Stimulated activated CD4-positive, alpha-beta T cell treated with anti-CD3 and anti-CD28 coated beads, Interleukin-15, amount 100 ng/mL, for 48 hours (primary cell): ENCODE measurements around the gene HDAC1.
A peak's percentile ranks its signal among the peaks of the same experiment; 100 is the strongest.
"Not testable (repeated sequence)": the region's sequence is repeated elsewhere in the genome, so short reads cannot be mapped to it uniquely, and the experiment has no call there.

Experiments used
- DNase-seq, 2 donors: peaks; one replicate each; pipeline ENCODE4 v3.0.0-alpha.2; 2020; ENCODE audit warnings: low read depth in 2 of 2

The HDAC1 gene

GRCh38 chr1:32291708-32292538, at the start of gene HDAC1:
TSS of gene HDAC1 (plus strand) at chr1:32292083. CDS start at chr1:32292170, 87 bp downstream.
- peak; percentile 97 for DNase-seq

DNA sequence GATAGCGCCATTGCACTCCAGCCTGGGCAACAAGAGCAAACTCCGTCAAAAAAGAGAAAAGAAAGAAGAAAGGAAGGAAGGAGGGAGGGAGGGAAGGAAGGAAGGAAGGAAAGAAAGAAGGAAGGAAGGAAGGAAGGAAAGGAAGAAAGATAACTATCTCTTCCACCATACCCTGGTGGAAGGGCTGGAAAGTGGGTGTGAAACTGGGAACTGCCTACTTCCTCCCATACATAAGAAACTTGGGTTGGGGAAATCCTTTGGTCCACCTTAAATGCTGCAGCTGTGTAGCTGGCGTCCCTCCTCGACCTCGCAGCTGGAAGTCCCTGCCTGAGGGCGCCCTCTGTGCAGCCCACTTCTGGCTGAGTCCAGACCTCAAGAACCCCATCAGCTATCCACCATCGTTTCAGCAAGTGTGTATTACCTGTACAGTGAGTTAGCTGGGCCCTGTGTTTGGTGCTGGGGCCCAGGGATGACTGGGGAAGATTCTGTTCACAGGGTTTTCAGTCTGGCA, 49.5 kb upstream of the HDAC1 start:
- no peak for DNase-seq

DNA sequence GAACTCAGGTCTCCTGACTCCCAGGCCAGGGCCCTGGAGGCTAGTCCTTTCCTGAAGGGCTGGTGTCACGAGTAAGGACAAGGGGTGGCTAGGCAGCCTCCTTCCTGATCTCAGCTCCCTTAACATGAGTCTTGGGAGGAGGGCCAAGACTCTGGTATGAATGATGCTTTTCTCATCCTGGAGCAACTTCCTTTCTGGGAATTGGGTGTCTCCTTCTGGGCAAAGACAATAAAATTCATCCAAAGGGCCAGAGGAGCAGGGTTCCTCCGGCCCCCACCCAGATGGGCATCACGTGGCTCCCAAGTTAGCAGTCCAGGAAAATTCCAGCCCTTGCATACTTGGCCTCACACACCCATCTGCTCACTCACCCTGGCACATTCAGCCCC, 45.0 kb upstream of the HDAC1 start, which contains the start of gene FAM167B:
Gene FAM167B (plus strand): TSS at position 335 of the 386 bp plus-strand sequence. CDS start 200 bp downstream, outside the sequence.
- DNase-seq, result no peak

- no peak for DNase-seq
Observed at GRCh38 chr1:32247452-32247851, 44.4 kb upstream of the HDAC1 start.

- DNase-seq, result peak; percentile 69 to 84
Observed at GRCh38 chr1:32247983-32248889, 43.6 kb upstream of the HDAC1 start.

DNA sequence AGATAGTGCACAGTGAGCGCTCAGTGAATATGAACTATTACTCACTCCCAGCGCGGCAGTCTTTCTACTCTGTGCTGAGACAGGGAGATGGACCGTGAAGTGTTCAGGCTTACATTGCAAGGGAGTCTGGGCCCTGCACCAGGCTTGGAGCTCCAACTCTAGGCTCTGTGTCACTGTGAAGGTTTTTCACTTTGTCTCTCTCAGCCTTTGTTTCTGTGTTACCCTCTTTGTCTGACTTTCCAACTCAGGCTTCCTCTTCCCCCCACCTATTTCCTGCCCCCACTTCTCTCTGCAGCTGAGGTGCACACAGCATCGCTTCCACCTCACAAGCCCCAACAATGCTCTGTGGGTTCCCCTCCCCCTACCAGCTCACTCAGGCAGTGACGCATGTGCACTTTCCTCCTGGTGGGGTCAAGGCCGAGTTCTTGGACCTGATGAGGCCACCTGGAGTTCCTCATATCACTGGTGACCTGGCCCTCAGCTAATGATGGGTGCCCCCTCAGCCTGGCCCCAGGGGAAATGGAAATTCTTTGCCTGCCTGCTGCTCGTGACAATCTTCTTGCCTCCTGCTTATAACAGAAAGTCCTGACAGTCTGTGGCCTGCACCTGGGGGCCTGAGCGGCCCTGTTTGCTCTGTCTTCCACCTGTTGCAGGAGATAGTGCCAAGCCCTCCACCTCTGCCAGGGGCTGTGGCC, 41.9 kb upstream of the HDAC1 start:
- DNase-seq, result peak; percentile 64 to 75

- DNase-seq, result peak; percentile 65 to 70
Observed at GRCh38 chr1:32250893-32251716, 40.8 kb upstream of the HDAC1 start, which contains the start of gene LCK. TSS of gene LCK (plus strand) at chr1:32251265. CDS start at chr1:32274330, 23,065 bp downstream.

DNA sequence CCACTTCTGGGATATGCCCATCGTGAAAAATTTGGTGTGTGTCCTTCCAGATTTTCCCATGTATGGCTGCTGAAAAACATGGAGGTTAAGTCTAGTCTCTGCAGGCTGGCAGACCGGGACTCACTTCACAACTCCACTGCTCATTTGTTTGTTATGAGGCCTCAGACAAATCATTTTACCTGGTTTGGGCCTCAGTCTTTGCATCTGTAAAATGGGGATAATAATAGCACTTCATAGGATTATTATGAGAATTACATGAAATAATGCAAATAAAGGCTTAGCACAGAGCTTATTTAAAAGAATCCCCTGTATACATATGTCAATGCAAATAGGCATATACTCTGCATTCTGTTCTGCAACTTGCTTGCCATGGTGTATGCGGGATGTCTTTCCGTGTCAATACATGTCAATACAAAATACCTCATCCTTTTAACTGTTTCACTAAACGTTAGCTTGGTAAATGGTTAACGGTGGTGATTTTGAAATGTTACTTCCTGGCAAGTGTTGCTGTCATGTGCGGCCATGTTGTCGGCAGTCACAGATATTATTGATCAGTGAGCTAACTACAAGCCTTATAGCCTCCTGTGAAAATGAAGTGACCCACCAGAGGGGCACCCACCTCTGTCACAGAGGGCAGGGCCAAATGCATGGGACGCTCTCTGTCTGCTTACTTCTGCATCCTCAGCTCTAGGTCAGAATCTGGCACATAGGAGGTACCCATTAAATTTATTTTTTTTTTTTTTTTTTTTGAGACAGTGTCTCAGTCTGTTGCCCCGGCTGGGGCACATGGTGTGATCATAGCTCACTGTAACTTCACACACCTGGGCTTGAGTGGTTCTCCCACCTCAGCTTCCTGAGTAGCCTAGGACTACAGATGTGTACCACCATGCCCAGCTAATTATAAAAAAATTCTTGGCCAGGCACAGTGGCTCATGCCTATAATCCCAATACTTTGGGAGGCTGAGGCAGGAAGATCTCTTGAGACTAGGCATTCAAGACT, 36.5 kb upstream of the HDAC1 start:
- DNase-seq, result no peak

- DNase-seq, result no peak
Observed at GRCh38 chr1:32256473-32257226, 35.2 kb upstream of the HDAC1 start.

GRCh38 chr1:32257227-32257508, 34.7 kb upstream of the HDAC1 start:
- no peak for DNase-seq

DNA sequence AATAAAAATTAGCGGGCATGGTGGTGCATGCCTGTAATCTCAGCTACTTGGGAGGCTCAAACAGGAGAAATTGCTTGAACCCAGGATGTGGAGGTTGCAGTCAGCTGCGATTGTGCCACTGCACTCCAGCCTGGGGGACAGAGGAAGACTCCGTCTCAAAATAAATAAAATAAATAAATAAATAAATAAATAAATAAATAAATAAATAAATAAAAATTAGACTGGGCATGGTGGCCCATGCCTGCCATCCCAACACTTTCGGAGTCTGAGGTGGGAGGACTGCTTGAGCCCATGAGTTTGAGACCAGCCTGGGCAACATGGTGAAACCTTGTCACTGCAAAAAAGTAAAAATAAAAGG, 28.7 kb upstream of the HDAC1 start:
- not testable (repeated sequence) for DNase-seq

DNA sequence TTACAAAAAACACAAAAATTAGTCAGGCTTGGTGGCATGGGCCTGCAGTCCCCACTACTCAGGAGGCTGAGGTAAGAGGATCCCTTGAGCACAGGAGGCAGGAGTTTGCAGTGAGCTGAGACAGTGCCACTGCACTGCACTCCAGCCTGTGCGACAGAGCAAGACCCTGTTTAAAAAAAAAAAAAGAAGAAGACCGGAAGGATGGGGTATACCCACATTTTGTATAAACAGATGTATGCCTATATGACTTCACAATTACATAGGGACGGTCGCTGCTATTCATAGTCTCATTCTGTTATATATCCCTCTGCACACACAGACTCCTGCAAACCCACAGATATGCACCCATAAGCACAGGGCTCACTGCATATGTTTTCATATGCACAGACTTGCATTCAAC, 28.1 kb upstream of the HDAC1 start:
- no peak for DNase-seq

GRCh38 chr1:32265846-32266245, 26.0 kb upstream of the HDAC1 start:
- DNase-seq, result no peak

- no peak for DNase-seq
Observed at GRCh38 chr1:32266921-32267591, 24.8 kb upstream of the HDAC1 start.

GRCh38 chr1:32269744-32270143, 22.1 kb upstream of the HDAC1 start:
- DNase-seq, result no peak

- DNase-seq, result no peak
Observed at GRCh38 chr1:32272557-32273390, 19.1 kb upstream of the HDAC1 start.

DNA sequence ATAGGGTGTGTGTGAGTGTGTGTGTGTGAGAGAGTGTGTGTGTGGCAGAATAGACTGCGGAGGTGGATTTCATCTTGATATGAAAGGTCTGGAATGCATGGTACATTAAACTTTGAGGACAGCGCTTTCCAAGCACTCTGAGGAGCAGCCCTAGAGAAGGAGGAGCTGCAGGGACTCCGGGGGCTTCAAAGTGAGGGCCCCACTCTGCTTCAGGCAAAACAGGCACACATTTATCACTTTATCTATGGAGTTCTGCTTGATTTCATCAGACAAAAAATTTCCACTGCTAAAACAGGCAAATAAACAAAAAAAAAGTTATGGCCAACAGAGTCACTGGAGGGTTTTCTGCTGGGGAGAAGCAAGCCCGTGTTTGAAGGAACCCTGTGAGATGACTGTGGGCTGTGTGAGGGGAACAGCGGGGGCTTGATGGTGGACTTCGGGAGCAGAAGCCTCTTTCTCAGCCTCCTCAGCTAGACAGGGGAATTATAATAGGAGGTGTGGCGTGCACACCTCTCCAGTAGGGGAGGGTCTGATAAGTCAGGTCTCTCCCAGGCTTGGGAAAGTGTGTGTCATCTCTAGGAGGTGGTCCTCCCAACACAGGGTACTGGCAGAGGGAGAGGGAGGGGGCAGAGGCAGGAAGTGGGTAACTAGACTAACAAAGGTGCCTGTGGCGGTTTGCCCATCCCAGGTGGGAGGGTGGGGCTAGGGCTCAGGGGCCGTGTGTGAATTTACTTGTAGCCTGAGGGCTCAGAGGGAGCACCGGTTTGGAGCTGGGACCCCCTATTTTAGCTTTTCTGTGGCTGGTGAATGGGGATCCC, 18.3 kb upstream of the HDAC1 start:
- peak; percentile 74 to 75 for DNase-seq
